IMR-90 (cell line): ENCODE data around the gene BRAT1. TPM values are rescaled to one million over a fixed set of nuclear protein-coding genes. Genes with fewer than 3 reads are reported as not detected.

ENCODE experiments used
- ATAC-seq: fragments of 200-7000 bp; cut with Tn5 transposase; 2 replicates; pipeline ENCODE4 v1.9.1; 2020; ENCODE audit warnings: low read depth, mild to moderate bottlenecking, moderate library complexity
- BruUV-seq: library from RNA; stranded (reverse); fragments of 400-500 nt; replicated peaks from 2 replicates; lab custom pipeline; 2021; lab: Mats Ljungman, UMichigan
- CTCF ChIA-PET: fragments of 300-600 bp; formaldehyde crosslinking; extraction: SDS; loops from one replicate; lab custom pipeline; 2021; ENCODE audit warnings: antibody characterized with exemption; lab: Yijun Ruan, JAX
- POLR2A ChIA-PET: fragments of 300-600 bp; sonication (Branson Sonifier 250); formaldehyde crosslinking; loops from one replicate; lab custom pipeline; 2022; ENCODE audit warnings: antibody characterized with exemption; ENCODE audit not compliant: unreplicated experiment; lab: Charles Lee
- DNase-seq: peaks from one replicate; pipeline ENCODE4 v3.0.0; 2013
- H2AFZ ChIP-seq: replicated peaks from 2 replicates; pipeline ENCODE3; 2013; ENCODE audit warnings: low read length, mild to moderate bottlenecking; ENCODE audit not compliant: poor library complexity
- H2AK5ac ChIP-seq: 2 replicates; pipeline ENCODE4 v1.6.1; 2013; ENCODE audit warnings: low read depth, low read length, inconsistent platforms
- H2AK9ac ChIP-seq: replicated peaks from 2 replicates; pipeline ENCODE3; 2013; ENCODE audit warnings: mild to moderate bottlenecking, low read depth, low read length, moderate library complexity; ENCODE audit not compliant: poor library complexity
- H2BK120ac ChIP-seq: 2 replicates; pipeline ENCODE4 v1.6.1; 2013; ENCODE audit warnings: low read depth, low read length, inconsistent platforms
- H2BK15ac ChIP-seq: 3 replicates; pipeline ENCODE4 v1.6.1; 2013; ENCODE audit warnings: low read depth, low read length, inconsistent platforms
- H2BK20ac ChIP-seq: 2 replicates; pipeline ENCODE4 v1.6.1; 2013; ENCODE audit warnings: low read depth, mild to moderate bottlenecking, inconsistent platforms, low read length, moderate library complexity
- H2BK5ac ChIP-seq: 2 replicates; pipeline ENCODE4 v1.6.1; 2013; ENCODE audit warnings: mild to moderate bottlenecking, low read depth, low read length, inconsistent platforms; ENCODE audit not compliant: poor library complexity, severe bottlenecking
- H3K14ac ChIP-seq: replicated peaks from 2 replicates; pipeline ENCODE4 v1.6.1; 2013; ENCODE audit warnings: low read depth, low read length, inconsistent platforms
- H3K18ac ChIP-seq: 2 replicates; pipeline ENCODE4 v1.6.1; 2013; ENCODE audit warnings: low read depth, low read length, control low read depth
- H3K23ac ChIP-seq: 2 replicates; pipeline ENCODE4 v1.6.1; 2013; ENCODE audit warnings: low read depth, low read length, inconsistent platforms
- H3K27ac ChIP-seq: 2 replicates; pipeline ENCODE4 v1.5.1; 2013; ENCODE audit warnings: mild to moderate bottlenecking, control low read depth, low read length; ENCODE audit not compliant: insufficient read depth
- H3K27me3 ChIP-seq: 2 replicates; pipeline ENCODE4 v1.6.1; 2013; ENCODE audit warnings: low read length; ENCODE audit not compliant: control insufficient read depth, insufficient read depth
- H3K36me3 ChIP-seq: 2 replicates; pipeline ENCODE4 v1.6.1; 2013; ENCODE audit warnings: low read length, mixed read lengths; ENCODE audit not compliant: control insufficient read depth, insufficient read depth
- H3K4ac ChIP-seq: 2 replicates; pipeline ENCODE4 v1.6.1; 2013; ENCODE audit warnings: low read depth, low read length, inconsistent platforms
- H3K4me1 ChIP-seq: 2 replicates; pipeline ENCODE4 v1.6.1; 2013; ENCODE audit warnings: low read length, mixed read lengths; ENCODE audit not compliant: control insufficient read depth, insufficient read depth
- H3K4me2 ChIP-seq: 2 replicates; pipeline ENCODE4 v1.6.1; 2013; ENCODE audit warnings: low read depth, mild to moderate bottlenecking, control low read depth, low read length, moderate library complexity
- H3K4me3 ChIP-seq: 2 replicates; pipeline ENCODE4 v1.5.1; 2013; ENCODE audit warnings: low read depth, mild to moderate bottlenecking, control low read depth, low read length, moderate library complexity; ENCODE audit not compliant: insufficient read depth
- H3K56ac ChIP-seq: 2 replicates; pipeline ENCODE4 v1.6.1; 2013; ENCODE audit warnings: low read length, inconsistent platforms; ENCODE audit not compliant: insufficient read depth; ENCODE audit errors: extremely low read depth
- H3K79me1 ChIP-seq, 2 experiments: 2 replicates each; pipeline ENCODE4 v1.6.1; 2013; ENCODE audit warnings: low read length in 2 of 2, inconsistent platforms in 1 of 2, low read depth in 1 of 2
- H3K9ac ChIP-seq: 2 replicates; pipeline ENCODE4 v1.6.1; 2013; ENCODE audit warnings: low read depth, low read length, control low read depth
- H3K9me1 ChIP-seq: 2 replicates; pipeline ENCODE4 v1.6.1; 2013; ENCODE audit warnings: low read length, inconsistent platforms; ENCODE audit not compliant: insufficient read depth
- H3K9me3 ChIP-seq: 2 replicates; pipeline ENCODE4 v1.6.1; 2013; ENCODE audit warnings: low read length; ENCODE audit not compliant: control insufficient read depth, insufficient read depth
- H4K20me1 ChIP-seq: 2 replicates; pipeline ENCODE4 v1.6.1; 2013; ENCODE audit warnings: low read length, inconsistent platforms; ENCODE audit not compliant: insufficient read depth
- H4K5ac ChIP-seq: 2 replicates; pipeline ENCODE4 v1.6.1; 2013; ENCODE audit warnings: mild to moderate bottlenecking, low read depth, low read length, control low read depth
- H4K8ac ChIP-seq, 2 experiments: 2 replicates each; pipeline ENCODE4 v1.6.1; 2013; ENCODE audit warnings: low read depth in 2 of 2, low read length in 2 of 2, control low read depth in 1 of 2, inconsistent platforms in 1 of 2
- H4K91ac ChIP-seq: 2 replicates; pipeline ENCODE4 v1.6.1; 2013; ENCODE audit warnings: low read depth, low read length, inconsistent platforms; ENCODE audit not compliant: insufficient read depth
- CEBPB ChIP-seq: IDR thresholded peaks from 2 replicates; pipeline ENCODE4 v1.6.1; 2012; ENCODE audit warnings: low read depth, low read length, improper control_type of control experiment
- CHD1 ChIP-seq: IDR thresholded peaks from 2 replicates; pipeline ENCODE4 v1.6.1; 2012; ENCODE audit warnings: low read depth, low read length, improper control_type of control experiment
- CTCF ChIP-seq: conservative IDR thresholded peaks from 2 replicates; pipeline ENCODE4 v1.5.1; 2012; ENCODE audit warnings: mild to moderate bottlenecking, low read depth, low read length, improper control_type of control experiment
- ELK1 ChIP-seq: fragments of 150-350 bp; IDR thresholded peaks from 2 replicates; pipeline ENCODE4 v1.6.1; 2016; ENCODE audit warnings: low read depth, mild to moderate bottlenecking, low read length, moderate library complexity, borderline replicate concordance
- FOS ChIP-seq: fragments of 150-350 bp; IDR thresholded peaks from 2 replicates; pipeline ENCODE4 v1.6.1; 2016; ENCODE audit warnings: low read depth, low read length
- MAFK ChIP-seq: IDR thresholded peaks from 2 replicates; pipeline ENCODE4 v1.6.1; 2012; ENCODE audit warnings: low read depth, low read length, improper control_type of control experiment
- MAZ ChIP-seq: IDR thresholded peaks from 2 replicates; pipeline ENCODE4 v1.6.1; 2012; ENCODE audit warnings: low read depth, mild to moderate bottlenecking, low read length, improper control_type of control experiment, moderate library complexity, borderline replicate concordance
- MXI1 ChIP-seq: IDR thresholded peaks from 2 replicates; pipeline ENCODE4 v1.6.1; 2012; ENCODE audit warnings: low read depth, mild to moderate bottlenecking, low read length, moderate library complexity, borderline replicate concordance
- NFE2L2 ChIP-seq: fragments of 150-350 bp; IDR thresholded peaks from 2 replicates; pipeline ENCODE4 v1.6.1; 2016; ENCODE audit warnings: low read depth, mild to moderate bottlenecking, low read length
- POLR2A ChIP-seq: IDR thresholded peaks from 2 replicates; pipeline ENCODE4 v1.6.1; 2012; ENCODE audit warnings: mild to moderate bottlenecking, low read depth, low read length
- RAD21 ChIP-seq: IDR thresholded peaks from 2 replicates; pipeline ENCODE4 v1.6.1; 2012; ENCODE audit warnings: low read length, improper control_type of control experiment
- RCOR1 ChIP-seq: IDR thresholded peaks from 2 replicates; pipeline ENCODE4 v1.6.1; 2012; ENCODE audit warnings: mild to moderate bottlenecking, low read length, improper control_type of control experiment; ENCODE audit not compliant: insufficient replicate concordance
- RFX5 ChIP-seq: IDR thresholded peaks from 2 replicates; pipeline ENCODE4 v1.8.0; 2012; ENCODE audit warnings: low read depth, mild to moderate bottlenecking, low read length, moderate library complexity
- WGBS, 2 experiments: methylation state at CpG; one replicate each; pipeline versions ENCODE4 v1.1.5 to v1.1.7; 2013; ENCODE audit warnings: missing lambda C conversion rate in 2 of 2; ENCODE audit not compliant: insufficient read length in 1 of 2; ENCODE audit errors: extremely low coverage in 2 of 2; 5-methylcytosine and 5-hydroxymethylcytosine counted together
- dilution Hi-C: fragments of 300-500 bp; cut with HindIII; formaldehyde crosslinking; loops from one replicate; pipeline ENCODE4 v1.14.3; 2018; ENCODE audit warnings: low sequenced_read_pairs; ENCODE audit not compliant: unreplicated experiment
- in situ Hi-C: fragments of 300-500 bp; cut with MboI; formaldehyde crosslinking; loops from 3 replicates; pipeline ENCODE4 v1.14.3; 2019; ENCODE audit warnings: low sequenced_read_pairs, inconsistent platforms, mixed read lengths
- intact Hi-C: fragments of 100-400 bp; cut with micrococcal nuclease; formaldehyde crosslinking; loops from 2 replicates; pipeline ENCODE4 v1.10.0; 2022
- polyA plus RNA-seq, 3 experiments: library from polyadenylated mRNA; depleted of rRNA; stranded (reverse); fragments of >200 nt; gene quantifications; 2 replicates each; pipeline ENCODE4 v1.2.3, GENCODE V29; 2012; ENCODE audit warnings: low replicate concordance in 1 of 3
- total RNA-seq: library from RNA; depleted of rRNA; stranded (reverse); fragments of >200 nt; gene quantifications from 2 replicates; pipeline ENCODE4 v1.2.3, GENCODE V29; 2012

Gene BRAT1
- total and polyA plus RNA-seq, 2 of the 4 experiments (the other 2 are of a cell fraction), result 6.8 to 21.9 TPM

- H3K79me1 ChIP-seq, result no peaks in the 10 kb centered on the region
- no peaks in the 10 kb centered on the region for H3K9me3 ChIP-seq
- peaks cover 54% of the 10 kb centered on the region for H3K36me3 ChIP-seq
- H4K91ac ChIP-seq, result no peak overlapping the region
- H3K4me1 ChIP-seq, result no peaks in the 10 kb centered on the region
- H3K4me3 ChIP-seq, result no peak overlapping the region
- ChIA-PET CTCF (no interaction called here), POLR2A (no interaction called here)
- dilution Hi-C loops, result no loop called here
- H3K23ac ChIP-seq, result no peak overlapping the region
- peak overlapping the region; percentile 65 for H2AK9ac ChIP-seq
- H4K8ac ChIP-seq, result no peak overlapping the region
- WGBS, 2 experiments, result 98% methylated on average over 23 of the region's 40 CpGs; no CpG with 5 or more reads in 1 of the 2 experiments
- ATAC-seq (no peak), DNase-seq (no peak)
- no peak overlapping the region for H2AFZ ChIP-seq
- H3K4me2 ChIP-seq, result no peak overlapping the region
- no peak overlapping the region for H3K18ac ChIP-seq
- no peaks in the 10 kb centered on the region for H3K27me3 ChIP-seq
- TF ChIP-seq ELK1, result no peak
- TF ChIP-seq RFX5, result no peak
- TF ChIP-seq RCOR1, result no peak
- no peak for TF ChIP-seq NFE2L2
- no peak for TF ChIP-seq CTCF
- TF ChIP-seq MAZ, result no peak
- no peak for TF ChIP-seq FOS
- no peak for TF ChIP-seq POLR2A
- no peak for TF ChIP-seq CHD1
- no peak for TF ChIP-seq MAFK
- TF ChIP-seq CEBPB, result no peak
- no peak for TF ChIP-seq MXI1
- no peak for TF ChIP-seq RAD21
- H2BK15ac ChIP-seq, result no peak overlapping the region
- no peak overlapping the region for H3K4ac ChIP-seq
- no peak overlapping the region for H2BK20ac ChIP-seq
- H2AK5ac ChIP-seq, result no peak overlapping the region
- no peaks in the 10 kb centered on the region; the same call in 1 of the 2 replicates for H4K20me1 ChIP-seq
- H2BK5ac ChIP-seq, result no peak overlapping the region
- H4K5ac ChIP-seq, result no peak overlapping the region
- no peak overlapping the region for H3K27ac ChIP-seq
- in situ Hi-C loops, result no loop called here
- intact Hi-C loops, result no loop called here
- no TSS peak for BruUV-seq
- H3K9me1 ChIP-seq, result no peaks in the 10 kb centered on the region
- H3K14ac ChIP-seq, result no peak overlapping the region
- no peak overlapping the region for H2BK120ac ChIP-seq
- no peak overlapping the region for H3K9ac ChIP-seq
- H3K56ac ChIP-seq, result no peak overlapping the region
Measured at GRCh38 chr7:2541291-2542010, 13.9 kb downstream of the BRAT1 start.
